Breast epithelium (tissue), 3 donors: ENCODE measurements around the gene PDE6B.

ENCODE experiments used
- CTCF ChIP-seq, 3 donors: fragments of 450-650 bp; IDR thresholded peaks; one replicate each; pipeline ENCODE4 v1.5.1; 2016 to 2017; ENCODE audit warnings: antibody characterized with exemption in 3 of 3, mild to moderate bottlenecking in 3 of 3, moderate library complexity in 3 of 3
- POLR2AphosphoS5 ChIP-seq, 3 donors: sonication (generic); formaldehyde crosslinking; IDR thresholded peaks; one replicate each; pipeline ENCODE4 v1.6.1; 2017; ENCODE audit warnings: antibody characterized with exemption in 3 of 3

- TF ChIP-seq CTCF (IDR thresholded peaks at IDR 0.05) (no peak), POLR2AphosphoS5 (IDR thresholded peaks at IDR 0.05) (no peak)
Measured at GRCh38 chr4:657834-658667, 32.7 kb downstream of the PDE6B start.
